Trophoblast cell (in vitro differentiated cells and primary cell): ENCODE data around the gene TSKU.

Experiments used
- DNase-seq, 2 donors: peaks; one replicate each; pipeline ENCODE4 v3.0.0-alpha.2; 2016
- H2AFZ ChIP-seq: 2 replicates; pipeline ENCODE4 v1.6.1; 2013; ENCODE audit warnings: low read length, moderate library complexity, mild to moderate bottlenecking; ENCODE audit not compliant: insufficient read depth, poor library complexity
- H2AK5ac ChIP-seq: 2 replicates; pipeline ENCODE4 v1.6.1; 2013; ENCODE audit warnings: mild to moderate bottlenecking, low read length
- H2BK120ac ChIP-seq: 2 replicates; pipeline ENCODE4 v1.6.1; 2013; ENCODE audit warnings: low read length, mild to moderate bottlenecking, moderate library complexity; ENCODE audit not compliant: insufficient read depth, poor library complexity
- H2BK12ac ChIP-seq: 2 replicates; pipeline ENCODE4 v1.6.1; 2013; ENCODE audit warnings: mild to moderate bottlenecking, low read length, moderate library complexity
- H2BK5ac ChIP-seq: 2 replicates; pipeline ENCODE4 v1.6.1; 2013; ENCODE audit warnings: low read length, low read depth, moderate library complexity, mild to moderate bottlenecking; ENCODE audit not compliant: poor library complexity
- H3K14ac ChIP-seq: 2 replicates; pipeline ENCODE4 v1.6.1; 2013; ENCODE audit warnings: mild to moderate bottlenecking, low read length
- H3K18ac ChIP-seq: 2 replicates; pipeline ENCODE4 v1.6.1; 2013; ENCODE audit warnings: mild to moderate bottlenecking, low read length
- H3K23ac ChIP-seq: 2 replicates; pipeline ENCODE4 v1.6.1; 2013; ENCODE audit warnings: low read length
- H3K27ac ChIP-seq: 2 replicates; pipeline ENCODE4 v1.5.1; 2013; ENCODE audit warnings: low read depth, mild to moderate bottlenecking, inconsistent platforms, low read length, moderate library complexity
- H3K27me3 ChIP-seq: 2 replicates; pipeline ENCODE4 v1.6.1; 2013; ENCODE audit warnings: inconsistent platforms, mild to moderate bottlenecking, low read length, moderate library complexity; ENCODE audit not compliant: insufficient read depth
- H3K36me3 ChIP-seq, 2 experiments: 1 replicate in 1 of 2; 2 replicates in 1 of 2; pipeline ENCODE4 v1.6.1; 2013; ENCODE audit warnings: low read length in 2 of 2, mild to moderate bottlenecking in 2 of 2, moderate library complexity in 1 of 2; ENCODE audit not compliant: insufficient read depth in 2 of 2, control insufficient read depth in 1 of 2
- H3K4ac ChIP-seq: 2 replicates; pipeline ENCODE4 v1.6.1; 2013; ENCODE audit warnings: low read depth, mild to moderate bottlenecking, low read length, moderate library complexity
- H3K4me1 ChIP-seq, 2 experiments: 1 replicate in 1 of 2; 2 replicates in 1 of 2; pipeline ENCODE4 v1.6.1; 2013; ENCODE audit warnings: low read length in 2 of 2, mild to moderate bottlenecking in 2 of 2, moderate library complexity in 1 of 2; ENCODE audit not compliant: insufficient read depth in 2 of 2, control insufficient read depth in 1 of 2
- H3K4me2 ChIP-seq: 2 replicates; pipeline ENCODE4 v1.6.1; 2013; ENCODE audit warnings: inconsistent platforms, mild to moderate bottlenecking, low read length, moderate library complexity
- H3K4me3 ChIP-seq: 2 replicates; pipeline ENCODE4 v1.5.1; 2013; ENCODE audit warnings: mild to moderate bottlenecking, low read depth, low read length, inconsistent platforms
- H3K79me1 ChIP-seq: one replicate; pipeline ENCODE4 v1.6.1; 2013; ENCODE audit warnings: low read length
- H3K79me2 ChIP-seq: 2 replicates; pipeline ENCODE4 v1.6.1; 2013; ENCODE audit warnings: low read length, mild to moderate bottlenecking; ENCODE audit not compliant: control insufficient read depth, insufficient read depth, poor library complexity
- H3K9ac ChIP-seq: 2 replicates; pipeline ENCODE4 v1.6.1; 2013; ENCODE audit warnings: mild to moderate bottlenecking, low read length
- H3K9me3 ChIP-seq: 2 replicates; pipeline ENCODE4 v1.6.1; 2013; ENCODE audit warnings: low read depth, mild to moderate bottlenecking, control low read depth, inconsistent platforms, low read length; ENCODE audit not compliant: insufficient read depth
- H4K12ac ChIP-seq: 2 replicates; pipeline ENCODE4 v1.6.1; 2013; ENCODE audit warnings: low read depth, mild to moderate bottlenecking, low read length, moderate library complexity
- H4K8ac ChIP-seq: 2 replicates; pipeline ENCODE4 v1.6.1; 2013; ENCODE audit warnings: low read depth, mild to moderate bottlenecking, low read length, moderate library complexity
- H4K91ac ChIP-seq: one replicate; pipeline ENCODE4 v1.6.1; 2013; ENCODE audit warnings: low read depth, mild to moderate bottlenecking, low read length, moderate library complexity
- WGBS: extraction: QIAGEN DNeasy Blood & Tissue Kit; methylation state at CpG from one replicate; pipeline ENCODE4 v1.1.7; 2013; ENCODE audit warnings: missing lambda C conversion rate; ENCODE audit not compliant: insufficient read length, insufficient coverage; ENCODE audit errors: extremely low coverage; 5-methylcytosine and 5-hydroxymethylcytosine counted together

Gene TSKU

DNA sequence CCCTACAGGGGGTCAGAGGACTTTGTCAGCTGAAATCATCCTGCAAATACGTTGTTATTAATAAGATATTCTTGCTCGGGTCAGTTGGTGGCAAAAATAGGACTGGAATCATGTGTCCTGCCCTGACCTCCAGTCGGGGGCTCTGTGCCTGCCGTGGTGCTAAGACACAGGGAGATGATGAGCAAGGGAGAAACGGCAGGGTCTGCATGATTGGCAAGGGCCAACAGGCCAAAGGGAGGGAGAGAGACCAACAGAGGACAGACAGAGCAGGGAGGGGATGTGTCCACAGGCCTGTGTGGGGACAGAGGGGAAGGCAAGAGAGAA, 10.4 kb upstream of the TSKU start:
- no peak overlapping the region for H4K12ac ChIP-seq
- peaks cover 18 to 30% of the 10 kb centered on the region in 2 experiments for H3K4me1 ChIP-seq
- no peak overlapping the region for H3K4me2 ChIP-seq
- no peak overlapping the region for H3K9ac ChIP-seq
- H3K79me1 ChIP-seq = peaks cover 3% of the 10 kb centered on the region
- no peak overlapping the region for H2AFZ ChIP-seq
- H3K4ac ChIP-seq = no peak overlapping the region
- no peaks in the 10 kb centered on the region for H3K79me2 ChIP-seq
- H3K36me3 ChIP-seq = no peaks in the 10 kb centered on the region
- H2BK12ac ChIP-seq = no peak overlapping the region
- no CpG with 5 or more reads among the region's 5 CpGs for WGBS
- H3K14ac ChIP-seq = no peak overlapping the region
- no peak overlapping the region for H2BK5ac ChIP-seq
- H3K23ac ChIP-seq = no peak overlapping the region
- no peak overlapping the region for H3K18ac ChIP-seq
- no peak for DNase-seq
- H4K8ac ChIP-seq = no peak overlapping the region
- H3K4me3 ChIP-seq = no peak overlapping the region
- H3K9me3 ChIP-seq = peaks cover 3% of the 10 kb centered on the region
- no peak overlapping the region for H3K27ac ChIP-seq
- H4K91ac ChIP-seq = no peak overlapping the region
- no peak overlapping the region for H2AK5ac ChIP-seq
- no peak overlapping the region for H2BK120ac ChIP-seq
- H3K27me3 ChIP-seq = no peaks in the 10 kb centered on the region

DNA sequence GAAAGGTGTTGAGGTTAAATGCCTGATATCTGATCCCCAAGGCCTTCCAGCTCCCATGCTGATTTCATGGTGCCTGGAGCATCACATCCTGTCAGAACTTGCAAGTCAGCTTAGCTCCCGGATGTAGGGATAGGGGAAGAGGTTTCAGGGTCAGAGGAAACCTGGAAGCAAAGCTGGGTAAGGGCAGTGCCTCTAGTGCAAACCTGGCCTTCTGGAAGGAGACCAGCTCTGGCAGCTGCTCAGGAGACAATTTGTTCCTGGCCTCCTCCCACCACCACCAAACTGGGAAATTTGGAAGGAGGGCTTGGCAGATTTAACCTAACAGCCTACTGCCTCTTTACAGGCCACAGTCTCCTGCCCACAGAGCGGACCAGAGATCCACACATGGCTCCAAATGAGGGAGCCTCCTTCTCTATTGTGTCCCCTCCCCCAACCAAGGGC, 9.2 kb upstream of the TSKU start:
- Histone ChIP-seq H3K23ac (no peak overlapping the region), H3K79me2 (no peaks in the 10 kb centered on the region), H2BK120ac (no peak overlapping the region), H3K9me3 (peaks cover 3% of the 10 kb centered on the region), H3K27ac (no peak overlapping the region), H2BK12ac (no peak overlapping the region), H3K79me1 (peaks cover 3% of the 10 kb centered on the region), H3K36me3 (no peaks in the 10 kb centered on the region), H2AFZ (no peak overlapping the region), H3K14ac (no peak overlapping the region), H2BK5ac (no peak overlapping the region), H4K8ac (no peak overlapping the region), H3K4me3 (no peak overlapping the region), H4K91ac (no peak overlapping the region), H3K9ac (no peak overlapping the region), H3K4me2 (no peak overlapping the region), H2AK5ac (no peak overlapping the region), H3K18ac (no peak overlapping the region), H3K4ac (no peak overlapping the region), H3K27me3 (no peaks in the 10 kb centered on the region), H4K12ac (no peak overlapping the region), H3K4me1 (peaks cover 13 to 19% of the 10 kb centered on the region in 2 experiments)
- DNase-seq = no peak
- WGBS = no CpG with 5 or more reads among the region's 2 CpGs

DNA sequence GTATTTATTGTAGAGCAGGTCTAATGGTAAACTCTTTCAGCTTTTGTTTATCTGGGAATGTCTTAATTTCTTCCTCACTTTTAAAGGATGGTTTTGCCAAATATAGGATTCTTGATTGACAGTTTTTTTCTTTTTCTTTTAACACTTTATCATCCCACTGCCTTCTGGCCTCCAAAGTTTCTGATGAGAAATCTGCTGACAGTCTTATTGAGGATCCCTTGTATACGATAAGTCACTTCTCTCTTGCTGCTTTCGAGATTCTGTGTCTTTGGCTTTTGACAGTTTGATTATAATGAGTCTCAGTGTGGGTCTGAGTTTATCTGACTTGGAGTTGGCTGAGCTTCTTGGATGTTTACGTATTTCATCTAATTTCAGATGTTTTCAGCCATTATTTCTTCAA, 6.7 kb upstream of the TSKU start:
- H4K12ac ChIP-seq = no peak overlapping the region
- no peak overlapping the region for H3K4ac ChIP-seq
- no peak overlapping the region for H3K9ac ChIP-seq
- no peak overlapping the region for H4K8ac ChIP-seq
- no CpG with 5 or more reads among the region's 3 CpGs for WGBS
- no peak for DNase-seq
- H3K14ac ChIP-seq = no peak overlapping the region
- peaks cover 11 to 14% of the 10 kb centered on the region in 2 experiments for H3K4me1 ChIP-seq
- no peak overlapping the region for H3K18ac ChIP-seq
- H3K36me3 ChIP-seq = no peaks in the 10 kb centered on the region
- no peak overlapping the region for H3K27ac ChIP-seq
- no peak overlapping the region for H2AFZ ChIP-seq
- no peak overlapping the region for H3K4me3 ChIP-seq
- H2AK5ac ChIP-seq = no peak overlapping the region
- no peaks in the 10 kb centered on the region for H3K79me2 ChIP-seq
- no peaks in the 10 kb centered on the region for H3K79me1 ChIP-seq
- H2BK12ac ChIP-seq = no peak overlapping the region
- no peak overlapping the region for H2BK5ac ChIP-seq
- H3K23ac ChIP-seq = no peak overlapping the region
- H2BK120ac ChIP-seq = no peak overlapping the region
- H4K91ac ChIP-seq = no peak overlapping the region
- H3K9me3 ChIP-seq = peaks cover 3% of the 10 kb centered on the region
- no peaks in the 10 kb centered on the region for H3K27me3 ChIP-seq
- no peak overlapping the region for H3K4me2 ChIP-seq

DNA sequence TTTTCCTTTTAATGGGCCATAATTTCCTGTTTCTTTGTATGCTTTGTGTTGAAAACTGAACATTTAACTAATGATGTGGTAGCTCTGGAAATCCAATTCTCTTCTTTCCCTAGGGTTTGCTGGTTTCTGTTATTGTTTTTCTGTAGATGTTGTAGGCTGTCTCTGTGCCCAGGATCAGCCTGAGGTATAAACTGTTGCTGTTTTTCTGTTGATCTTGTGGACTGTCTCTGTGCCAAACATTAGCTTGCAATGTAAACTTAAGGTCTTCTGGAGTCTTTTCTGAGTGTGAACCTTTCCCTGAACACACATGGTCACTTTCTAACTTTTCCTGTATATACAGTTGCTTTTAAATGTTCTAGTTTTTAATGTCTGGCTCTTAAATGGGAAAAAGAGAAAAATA, 5.9 kb upstream of the TSKU start:
- no peak overlapping the region for H3K18ac ChIP-seq
- H3K9ac ChIP-seq = no peak overlapping the region
- H2BK12ac ChIP-seq = no peak overlapping the region
- no peak overlapping the region for H2BK5ac ChIP-seq
- no peak overlapping the region for H2BK120ac ChIP-seq
- H2AFZ ChIP-seq = no peak overlapping the region
- no peak for DNase-seq
- H3K14ac ChIP-seq = no peak overlapping the region
- no peak overlapping the region for H4K8ac ChIP-seq
- H2AK5ac ChIP-seq = no peak overlapping the region
- H4K12ac ChIP-seq = no peak overlapping the region
- no peak overlapping the region for H3K4ac ChIP-seq
- no peaks in the 10 kb centered on the region for H3K79me1 ChIP-seq
- no peak overlapping the region for H3K27ac ChIP-seq
- no peaks in the 10 kb centered on the region for H3K79me2 ChIP-seq
- H3K4me3 ChIP-seq = no peak overlapping the region
- H3K4me1 ChIP-seq = peaks cover 16 to 20% of the 10 kb centered on the region in 2 experiments
- H3K23ac ChIP-seq = no peak overlapping the region
- H3K36me3 ChIP-seq = no peaks in the 10 kb centered on the region
- peaks cover 3% of the 10 kb centered on the region for H3K9me3 ChIP-seq
- H4K91ac ChIP-seq = no peak overlapping the region
- no peak overlapping the region for H3K4me2 ChIP-seq
- H3K27me3 ChIP-seq = no peaks in the 10 kb centered on the region
